HepG2 (cell line): ENCODE measurements around the gene MSI2.

Experiments used
- RAD51 ChIP-seq: fragments of 450-650 bp; IDR thresholded peaks from 2 replicates; pipeline ENCODE4 v1.6.1; 2016; ENCODE audit warnings: borderline replicate concordance
- TF ChIP-seq, protein P1 (sequence below): sonication (generic); formaldehyde crosslinking; IDR thresholded peaks from 2 replicates; pipeline ENCODE4 v1.5.0; 2020; ENCODE audit warnings: mild to moderate bottlenecking, missing genetic modification reagents, moderate library complexity
- TF ChIP-seq, protein P2 (sequence below): sonication (generic); formaldehyde crosslinking; IDR thresholded peaks from 2 replicates; pipeline ENCODE4 v1.4.0; 2020; ENCODE audit warnings: mild to moderate bottlenecking, missing genetic modification reagents
- TF ChIP-seq, protein P3 (sequence below): sonication (generic); formaldehyde crosslinking; IDR thresholded peaks from 2 replicates; pipeline ENCODE4 v1.4.0; 2020; ENCODE audit warnings: missing genetic modification reagents

DNA sequence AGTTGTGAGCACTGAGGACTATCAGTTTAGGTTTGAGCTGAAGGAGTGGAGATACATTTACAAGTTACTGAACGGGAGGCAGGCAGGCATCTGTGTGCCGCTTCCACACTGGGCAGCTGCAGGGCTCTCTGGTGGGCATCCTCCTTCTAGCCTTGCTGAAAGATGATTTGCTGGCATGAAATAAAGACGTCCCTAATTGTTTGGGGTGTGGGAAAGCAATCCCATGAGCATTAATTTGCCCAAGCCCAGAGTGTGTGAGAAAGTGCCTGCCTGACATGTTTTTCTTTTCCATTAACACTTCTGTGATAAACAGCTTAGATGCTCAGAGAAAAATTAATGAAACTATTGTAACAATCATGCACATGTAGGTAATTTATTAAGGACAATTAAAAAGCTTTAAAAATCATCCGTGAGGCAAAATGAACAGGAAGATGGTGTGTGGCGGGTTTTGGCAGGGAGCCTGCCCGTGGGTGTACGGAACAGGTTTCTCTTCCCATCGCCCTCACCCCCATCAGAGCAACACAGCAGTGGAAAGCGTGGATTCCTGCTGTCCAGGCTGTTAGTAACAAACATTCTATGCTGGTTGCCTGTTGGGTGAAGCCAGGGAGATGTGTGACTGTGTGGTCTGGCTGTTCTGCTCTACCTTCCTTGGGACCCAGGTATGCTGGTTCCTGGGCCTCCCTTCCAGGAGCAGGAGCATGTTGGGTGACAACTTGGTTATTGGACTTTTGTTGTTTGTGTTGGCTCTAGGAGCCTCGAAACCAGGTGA, 191.9 kb downstream of the MSI2 start:
- TF ChIP-seq, protein P1, sequence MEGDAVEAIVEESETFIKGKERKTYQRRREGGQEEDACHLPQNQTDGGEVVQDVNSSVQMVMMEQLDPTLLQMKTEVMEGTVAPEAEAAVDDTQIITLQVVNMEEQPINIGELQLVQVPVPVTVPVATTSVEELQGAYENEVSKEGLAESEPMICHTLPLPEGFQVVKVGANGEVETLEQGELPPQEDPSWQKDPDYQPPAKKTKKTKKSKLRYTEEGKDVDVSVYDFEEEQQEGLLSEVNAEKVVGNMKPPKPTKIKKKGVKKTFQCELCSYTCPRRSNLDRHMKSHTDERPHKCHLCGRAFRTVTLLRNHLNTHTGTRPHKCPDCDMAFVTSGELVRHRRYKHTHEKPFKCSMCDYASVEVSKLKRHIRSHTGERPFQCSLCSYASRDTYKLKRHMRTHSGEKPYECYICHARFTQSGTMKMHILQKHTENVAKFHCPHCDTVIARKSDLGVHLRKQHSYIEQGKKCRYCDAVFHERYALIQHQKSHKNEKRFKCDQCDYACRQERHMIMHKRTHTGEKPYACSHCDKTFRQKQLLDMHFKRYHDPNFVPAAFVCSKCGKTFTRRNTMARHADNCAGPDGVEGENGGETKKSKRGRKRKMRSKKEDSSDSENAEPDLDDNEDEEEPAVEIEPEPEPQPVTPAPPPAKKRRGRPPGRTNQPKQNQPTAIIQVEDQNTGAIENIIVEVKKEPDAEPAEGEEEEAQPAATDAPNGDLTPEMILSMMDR, result no peak
- TF ChIP-seq, protein P2, sequence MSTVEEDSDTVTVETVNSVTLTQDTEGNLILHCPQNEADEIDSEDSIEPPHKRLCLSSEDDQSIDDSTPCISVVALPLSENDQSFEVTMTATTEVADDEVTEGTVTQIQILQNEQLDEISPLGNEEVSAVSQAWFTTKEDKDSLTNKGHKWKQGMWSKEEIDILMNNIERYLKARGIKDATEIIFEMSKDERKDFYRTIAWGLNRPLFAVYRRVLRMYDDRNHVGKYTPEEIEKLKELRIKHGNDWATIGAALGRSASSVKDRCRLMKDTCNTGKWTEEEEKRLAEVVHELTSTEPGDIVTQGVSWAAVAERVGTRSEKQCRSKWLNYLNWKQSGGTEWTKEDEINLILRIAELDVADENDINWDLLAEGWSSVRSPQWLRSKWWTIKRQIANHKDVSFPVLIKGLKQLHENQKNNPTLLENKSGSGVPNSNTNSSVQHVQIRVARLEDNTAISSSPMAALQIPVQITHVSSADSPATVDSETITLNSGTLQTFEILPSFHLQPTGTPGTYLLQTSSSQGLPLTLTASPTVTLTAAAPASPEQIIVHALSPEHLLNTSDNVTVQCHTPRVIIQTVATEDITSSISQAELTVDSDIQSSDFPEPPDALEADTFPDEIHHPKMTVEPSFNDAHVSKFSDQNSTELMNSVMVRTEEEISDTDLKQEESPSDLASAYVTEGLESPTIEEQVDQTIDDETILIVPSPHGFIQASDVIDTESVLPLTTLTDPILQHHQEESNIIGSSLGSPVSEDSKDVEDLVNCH (CRISPR knock-in tag), result no peak
- TF ChIP-seq, protein P3, sequence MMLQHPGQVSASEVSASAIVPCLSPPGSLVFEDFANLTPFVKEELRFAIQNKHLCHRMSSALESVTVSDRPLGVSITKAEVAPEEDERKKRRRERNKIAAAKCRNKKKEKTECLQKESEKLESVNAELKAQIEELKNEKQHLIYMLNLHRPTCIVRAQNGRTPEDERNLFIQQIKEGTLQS, result no peak
- no peak for TF ChIP-seq RAD51
